H1 (cell line): ENCODE results near the gene PIK3C2G. TPM values are rescaled to one million over a fixed set of nuclear protein-coding genes. Genes with fewer than 3 reads are reported as not detected.

Source experiments
- CHD7 ChIP-seq: fragments of 300-600 bp; sonication (generic); IDR thresholded peaks from 2 replicates; pipeline ENCODE4 v1.7.1; 2012; ENCODE audit warnings: low read length, moderate library complexity, mild to moderate bottlenecking, inconsistent platforms; ENCODE audit not compliant: insufficient replicate concordance
- RXRA ChIP-seq: IDR thresholded peaks from 2 replicates; pipeline ENCODE4 v1.6.1; 2011; ENCODE audit warnings: low read depth, mild to moderate bottlenecking, low read length, moderate library complexity; ENCODE audit not compliant: insufficient read depth
- polyA plus RNA-seq, 7 experiments: library from polyadenylated mRNA; depleted of rRNA in 3 of 7; stranded (reverse) in 5 of 7; unstranded in 2 of 7; fragments of >200 nt in 5 of 7; fragments of 200-250 nt in 2 of 7; gene quantifications; 1 replicate in 5 of 7; 2 replicates in 1 of 7; 4 replicates in 1 of 7; pipeline versions ENCODE4 v1.2.1 to v1.2.3, GENCODE V29; 2011 to 2013; ENCODE audit warnings: missing spikeins in 2 of 7, mixed read lengths in 2 of 7
- total RNA-seq: library from RNA; stranded (reverse); fragmentation: NEBNext Ultra II Directional; extraction: Animal tissue kit (Norgen Biotek cat#: 25700); gene quantifications from 2 replicates; pipeline ENCODE4 v1.2.1, GENCODE V29; 2021

Gene PIK3C2G
- total and polyA plus RNA-seq, 2 of the 8 experiments (the other 6 are each of a cell fraction or from before 2014, with no cell fraction given), result not detected

GRCh38 chr12:18382236-18382885, 121.0 kb downstream of the PIK3C2G start (continued):
- TF ChIP-seq CHD7 (no peak), RXRA (no peak)
